NCI-H345 (cell line): ENCODE results near the gene PCNT.

Experiments
- DNase-seq: peaks from one replicate; lab custom pipeline; 2025; lab: John Stamatoyannopoulos, UW

PCNT gene

GRCh38 chr21:46323710-46324389 lies at the start of gene PCNT, which contains the start of gene C21orf58:
PCNT (plus strand) TSS chr21:46324156; CDS start chr21:46324229, 73 bp downstream.
C21orf58 (minus strand) TSS chr21:46323870; CDS start chr21:46322738, 1,132 bp downstream.
- peak; percentile 99 for DNase-seq

- no peak for DNase-seq
These were observed 49.1 kb upstream of the PCNT start for GRCh38 chr21:46274797-46275390.

GRCh38 chr21:46284077-46284644 lies 39.8 kb upstream of the PCNT start:
- peak; percentile 25 for DNase-seq

GRCh38 chr21:46284733-46285132 lies 39.2 kb upstream of the PCNT start:
- no peak for DNase-seq

GRCh38 chr21:46285206-46285661 lies 38.7 kb upstream of the PCNT start, which contains the start of gene MCM3AP:
MCM3AP (minus strand) TSS chr21:46285611; CDS start chr21:46285286, 325 bp downstream.
- DNase-seq, result no peak

- DNase-seq, result peak; percentile 98
These were observed 38.0 kb upstream of the PCNT start, which contains the start of gene YBEY for GRCh38 chr21:46285761-46286647. YBEY (plus strand) TSS chr21:46286342; CDS start chr21:46286914, 572 bp downstream.

GRCh38 chr21:46286648-46287002 lies 37.3 kb upstream of the PCNT start:
- no peak for DNase-seq

GRCh38 chr21:46287541-46287940 lies 36.4 kb upstream of the PCNT start:
- no peak for DNase-seq

- no peak for DNase-seq
These were observed 34.2 kb upstream of the PCNT start for GRCh38 chr21:46289655-46290179.

- DNase-seq, result no peak
These were observed 32.4 kb upstream of the PCNT start for GRCh38 chr21:46291561-46291960.

- no peak for DNase-seq
These were observed 29.2 kb upstream of the PCNT start for GRCh38 chr21:46294647-46295176.

- DNase-seq, result no peak
These were observed 28.7 kb upstream of the PCNT start for GRCh38 chr21:46295177-46295770.

- DNase-seq, result no peak
These were observed 27.8 kb upstream of the PCNT start for GRCh38 chr21:46295996-46296752.

GRCh38 chr21:46297338-46298271 lies 26.4 kb upstream of the PCNT start:
- no peak for DNase-seq

GRCh38 chr21:46299167-46299566 lies 24.8 kb upstream of the PCNT start:
- no peak for DNase-seq

GRCh38 chr21:46301759-46302158 lies 22.2 kb upstream of the PCNT start:
- no peak for DNase-seq

- no peak for DNase-seq
These were observed 19.5 kb upstream of the PCNT start for GRCh38 chr21:46304437-46304836.

- DNase-seq, result no peak
These were observed 19.0 kb upstream of the PCNT start for GRCh38 chr21:46304955-46305354.

GRCh38 chr21:46307625-46308024 lies 16.3 kb upstream of the PCNT start:
- no peak for DNase-seq
